ENCODE data around the gene RNF141. TPM values are rescaled to one million over a fixed set of nuclear protein-coding genes. Genes with fewer than 3 reads are reported as not detected.

The RNF141 gene
- total RNA-seq, 1 donor from 2014 or later = 49.3 TPM

GRCh38 chr11:10504490-10504889, 36.5 kb downstream of the RNF141 start:
- peaks cover 8% of the 10 kb centered on the region for H3K4me1 ChIP-seq
- no peaks in the 10 kb centered on the region for H3K9me3 ChIP-seq (ENCODE audit: low read depth)
- no peaks in the 10 kb centered on the region for H3K27me3 ChIP-seq
- H4K20me1 ChIP-seq (ENCODE audit: low read depth) = no peaks in the 10 kb centered on the region
- no peaks in the 10 kb centered on the region for H3K79me2 ChIP-seq (ENCODE audit: low read depth)
- TF ChIP-seq EZH2 (IDR thresholded peaks at IDR 0.05) = no peak
- no peak for TF ChIP-seq EZH2phosphoT487 (IDR thresholded peaks at IDR 0.05)
- no peak for TF ChIP-seq CTCF (IDR thresholded peaks at IDR 0.05)
- peaks cover 27% of the 10 kb centered on the region for H3K4me1 Mint-ChIP-seq
- H3K36me3 Mint-ChIP-seq = peaks cover 2% of the 10 kb centered on the region
- H3K36me3 ChIP-seq = no peaks in the 10 kb centered on the region
- H3K27ac Mint-ChIP-seq = no peak overlapping the region
- no peak overlapping the region for H3K4me2 ChIP-seq
- no peaks in the 10 kb centered on the region for H3F3A ChIP-seq (ENCODE audit: low read depth)
- H3K27me3 Mint-ChIP-seq (ENCODE audit: insufficient read depth, low read depth) = no peaks in the 10 kb centered on the region
- no peak overlapping the region for H3K4me3 ChIP-seq
- H2AFZ ChIP-seq (replicated peaks) = no peak overlapping the region
- DNase-seq (ENCODE audit: low spot score) = no peak
- no peak overlapping the region for H3K4me3 Mint-ChIP-seq
- H3K9ac ChIP-seq = no peak overlapping the region
- H3K27ac ChIP-seq = no peak overlapping the region
- H3K9me3 Mint-ChIP-seq = peaks cover 2% of the 10 kb centered on the region

GRCh38 chr11:10503777-10504480, 37.1 kb downstream of the RNF141 start:
- no peak overlapping the region for H3K4me3 Mint-ChIP-seq
- no peaks in the 10 kb centered on the region for H3K27me3 Mint-ChIP-seq (ENCODE audit: insufficient read depth, low read depth)
- no peak for DNase-seq (ENCODE audit: low spot score)
- Histone ChIP-seq H3K4me3 (no peak overlapping the region), H3K4me2 (no peak overlapping the region), H3K4me1 (peaks cover 8% of the 10 kb centered on the region), H3K36me3 (no peaks in the 10 kb centered on the region), H3K27me3 (no peaks in the 10 kb centered on the region), H2AFZ (replicated peaks) (no peak overlapping the region), H3K9me3 (ENCODE audit: low read depth) (no peaks in the 10 kb centered on the region), H3F3A (ENCODE audit: low read depth) (no peaks in the 10 kb centered on the region), H4K20me1 (ENCODE audit: low read depth) (no peaks in the 10 kb centered on the region), H3K9ac (no peak overlapping the region), H3K79me2 (ENCODE audit: low read depth) (no peaks in the 10 kb centered on the region), H3K27ac (no peak overlapping the region)
- no peak overlapping the region for H3K27ac Mint-ChIP-seq
- peaks cover 2% of the 10 kb centered on the region for H3K36me3 Mint-ChIP-seq
- peaks cover 2% of the 10 kb centered on the region for H3K9me3 Mint-ChIP-seq
- peaks cover 27% of the 10 kb centered on the region for H3K4me1 Mint-ChIP-seq
- TF ChIP-seq CTCF (IDR thresholded peaks at IDR 0.05) = no peak
- no peak for TF ChIP-seq EZH2 (IDR thresholded peaks at IDR 0.05)
- TF ChIP-seq EZH2phosphoT487 (IDR thresholded peaks at IDR 0.05) = no peak

DNA sequence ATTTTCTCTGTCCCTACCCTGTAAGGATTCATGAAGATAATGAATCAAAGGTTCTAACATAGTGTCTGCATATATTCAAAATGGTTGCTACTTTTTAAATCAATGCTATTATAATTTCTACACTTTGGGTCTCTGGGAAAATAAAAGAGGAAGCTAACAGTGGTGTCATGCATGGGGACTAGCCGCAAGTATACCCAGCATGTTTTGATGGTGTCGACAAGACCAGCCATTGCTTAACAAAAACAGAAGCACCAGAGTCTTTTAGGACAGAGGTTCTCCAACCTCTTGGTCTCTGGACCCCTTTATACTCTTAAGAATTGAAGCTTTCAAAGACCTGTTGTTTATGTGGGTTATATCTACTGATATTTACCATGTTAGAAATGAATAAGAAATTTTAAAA, 37.8 kb downstream of the RNF141 start:
- no peaks in the 10 kb centered on the region for H3K79me2 ChIP-seq (ENCODE audit: low read depth)
- peaks cover 2% of the 10 kb centered on the region for H3K36me3 Mint-ChIP-seq
- H3K4me3 Mint-ChIP-seq = no peak overlapping the region
- no peak overlapping the region for H3K27ac Mint-ChIP-seq
- no peaks in the 10 kb centered on the region for H3F3A ChIP-seq (ENCODE audit: low read depth)
- no peaks in the 10 kb centered on the region for H3K27me3 Mint-ChIP-seq (ENCODE audit: insufficient read depth, low read depth)
- no peaks in the 10 kb centered on the region for H4K20me1 ChIP-seq (ENCODE audit: low read depth)
- H3K4me2 ChIP-seq = no peak overlapping the region
- H3K9me3 ChIP-seq (ENCODE audit: low read depth) = no peaks in the 10 kb centered on the region
- no peak overlapping the region for H2AFZ ChIP-seq (replicated peaks)
- peaks cover 2% of the 10 kb centered on the region for H3K9me3 Mint-ChIP-seq
- H3K4me1 ChIP-seq = peaks cover 8% of the 10 kb centered on the region
- no peak overlapping the region for H3K9ac ChIP-seq
- no peak overlapping the region for H3K27ac ChIP-seq
- no peaks in the 10 kb centered on the region for H3K36me3 ChIP-seq
- H3K4me1 Mint-ChIP-seq = peaks cover 27% of the 10 kb centered on the region
- H3K27me3 ChIP-seq = no peaks in the 10 kb centered on the region
- DNase-seq (ENCODE audit: low spot score) = no peak
- TF ChIP-seq EZH2 (IDR thresholded peaks at IDR 0.05) = no peak
- no peak for TF ChIP-seq CTCF (IDR thresholded peaks at IDR 0.05)
- TF ChIP-seq EZH2phosphoT487 (IDR thresholded peaks at IDR 0.05) = no peak
- H3K4me3 ChIP-seq = no peak overlapping the region

Measured in neural progenitor cell (in vitro differentiated cells).